Right ventricle myocardium superior (tissue), 1 donor: Measurements from ENCODE around the gene PTOV1. TPM values are rescaled to one million over a fixed set of nuclear protein-coding genes. Genes with fewer than 3 reads are reported as not detected.

Source experiments
- ATAC-seq: fragments of 200-7000 bp; cut with Tn5 transposase; one replicate; pipeline ENCODE4 v1.9.1; 2020; ENCODE audit warnings: mild to moderate bottlenecking; ENCODE audit not compliant: poor library complexity
- DNase-seq: peaks from one replicate; pipeline ENCODE4 v3.0.0-alpha.2; 2020
- intact Hi-C: fragments of 100-400 bp; cut with DNase I; formaldehyde crosslinking; loops from one replicate; pipeline ENCODE4 v1.11.2; 2022
- total RNA-seq: library from RNA; stranded (reverse); fragmentation: NEBNext Ultra II Directional; extraction: Animal tissue kit (Norgen Biotek cat#: 25700); gene quantifications from one replicate; pipeline ENCODE4 v1.2.1, GENCODE V29; 2021
- donor health status: DM: no; HTN: yes; CAD: no; lungs with severe emphysema.

The PTOV1 gene
- total RNA-seq, 1 donor from 2014 or later = 120 TPM

GRCh38 chr19:49863254-49863934 lies 12.4 kb downstream of the PTOV1 start:
- no peak for DNase-seq
- intact Hi-C loops = loop anchor here (10.0 kb wide), 1 partner anchor 189 kb away; the partner anchor contains the start of gene PRMT1
- ATAC-seq = no peak

- intact Hi-C loops = loop anchor here (10.0 kb wide), 1 partner anchor 189 kb away; the partner anchor contains the start of gene PRMT1
- no peak for DNase-seq
- no peak for ATAC-seq
Observed at GRCh38 chr19:49863935-49864320, 13.0 kb downstream of the PTOV1 start.

- no peak for ATAC-seq
- intact Hi-C loops = loop anchor here (10.0 kb wide), 1 partner anchor 190 kb away; the partner anchor contains the start of gene PRMT1
- DNase-seq = no peak
Observed at GRCh38 chr19:49864890-49865289, 13.9 kb downstream of the PTOV1 start.

- intact Hi-C loops = loop anchor here (10.0 kb wide), 1 partner anchor 192 kb away; the partner anchor contains the start of gene PRMT1
- ATAC-seq = peak; percentile 72
- peak; percentile 94 for DNase-seq
Observed at GRCh38 chr19:49866933-49867782, 16.2 kb downstream of the PTOV1 start, which contains the start of gene PNKP. Gene PNKP, minus strand, starts transcription at chr19:49867576. Its CDS starts 372 bp downstream, at chr19:49867204.

GRCh38 chr19:49869009-49869483 lies 18.1 kb downstream of the PTOV1 start:
- no peak for DNase-seq
- peak; percentile 15 for ATAC-seq
- intact Hi-C loops = loop anchor here (10.0 kb wide), 1 partner anchor 194 kb away; the partner anchor contains the start of gene PRMT1

DNA sequence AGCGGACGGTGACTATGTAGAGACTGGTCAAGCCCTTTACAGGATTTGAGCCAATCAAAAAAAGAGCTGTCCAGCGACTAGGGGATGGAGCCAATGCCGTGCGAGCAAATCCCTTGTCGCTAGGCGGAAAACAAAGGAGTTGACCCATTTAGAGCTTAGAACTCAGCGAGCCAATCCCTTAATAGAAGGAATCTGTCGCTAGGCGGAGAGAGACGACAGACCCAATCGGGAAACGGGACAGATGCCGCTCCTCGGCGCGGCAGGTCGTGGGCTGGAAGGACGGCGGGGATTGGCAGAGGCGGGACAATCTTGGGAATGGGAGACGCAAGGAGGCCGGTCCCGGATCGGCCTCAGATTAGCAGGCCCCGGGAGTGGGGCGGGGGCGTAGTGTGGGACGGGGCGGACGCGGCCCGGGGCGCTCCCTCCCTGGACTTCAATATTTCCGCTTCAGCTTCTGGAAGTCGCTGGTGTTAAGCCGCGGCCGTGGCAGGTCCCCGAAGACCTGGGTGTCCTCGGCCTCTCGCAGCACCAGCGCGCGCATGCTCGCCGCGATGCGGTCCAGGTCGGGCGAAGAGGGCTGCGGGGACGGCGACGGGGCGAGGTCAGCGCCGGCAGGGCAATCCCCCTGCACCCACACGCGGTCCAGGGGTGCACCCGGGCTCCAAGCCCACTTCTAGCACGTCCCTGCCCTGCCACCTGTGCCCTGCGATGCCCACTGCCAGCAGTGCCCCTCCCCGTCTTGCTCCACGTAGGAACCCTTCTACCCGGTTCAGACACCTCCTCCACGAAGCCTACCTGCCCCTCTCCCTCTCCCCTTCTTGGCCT lies 18.7 kb downstream of the PTOV1 start:
- peak; percentile 77 for ATAC-seq
- intact Hi-C loops = loop anchor here (10.0 kb wide), 1 partner anchor 195 kb away; the partner anchor contains the start of gene PRMT1
- peak; percentile 97 for DNase-seq

- ATAC-seq (no peak), DNase-seq (peak; percentile 52)
- intact Hi-C loops = no loop called here
Observed at GRCh38 chr19:49870309-49870901, 19.4 kb downstream of the PTOV1 start.

DNA sequence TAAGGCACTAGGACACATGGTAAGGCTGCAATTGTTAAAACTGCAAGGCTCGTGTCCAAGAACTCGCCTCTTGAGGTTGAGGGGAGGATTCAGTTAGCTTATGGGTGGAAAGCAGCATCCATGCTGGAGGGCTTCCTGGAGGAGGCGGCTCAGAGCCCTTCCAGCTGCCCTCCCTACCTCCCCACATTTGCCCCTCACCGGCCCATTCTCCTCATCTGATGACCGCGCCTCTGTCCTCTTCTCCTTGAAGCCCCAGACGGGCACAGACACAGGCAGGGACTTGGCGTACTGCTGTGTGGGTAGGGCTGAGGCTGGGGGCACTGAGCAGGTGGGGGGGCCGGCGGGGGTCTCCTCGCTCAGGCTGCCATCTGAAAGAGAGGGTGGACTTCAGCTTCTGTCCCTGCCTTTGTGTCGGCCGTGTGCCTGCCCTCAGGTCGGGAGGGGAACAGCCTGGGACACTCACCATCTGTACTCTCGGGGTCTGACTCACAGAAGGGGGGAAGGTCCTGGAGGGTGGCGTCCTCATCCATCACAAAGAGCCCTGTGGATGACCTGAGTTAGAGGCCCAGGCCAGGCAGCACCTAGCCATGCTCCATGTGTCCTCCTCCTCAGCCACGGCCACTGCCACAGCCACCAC lies 20.5 kb downstream of the PTOV1 start:
- no peak for DNase-seq
- intact Hi-C loops = no loop called here
- no peak for ATAC-seq

DNA sequence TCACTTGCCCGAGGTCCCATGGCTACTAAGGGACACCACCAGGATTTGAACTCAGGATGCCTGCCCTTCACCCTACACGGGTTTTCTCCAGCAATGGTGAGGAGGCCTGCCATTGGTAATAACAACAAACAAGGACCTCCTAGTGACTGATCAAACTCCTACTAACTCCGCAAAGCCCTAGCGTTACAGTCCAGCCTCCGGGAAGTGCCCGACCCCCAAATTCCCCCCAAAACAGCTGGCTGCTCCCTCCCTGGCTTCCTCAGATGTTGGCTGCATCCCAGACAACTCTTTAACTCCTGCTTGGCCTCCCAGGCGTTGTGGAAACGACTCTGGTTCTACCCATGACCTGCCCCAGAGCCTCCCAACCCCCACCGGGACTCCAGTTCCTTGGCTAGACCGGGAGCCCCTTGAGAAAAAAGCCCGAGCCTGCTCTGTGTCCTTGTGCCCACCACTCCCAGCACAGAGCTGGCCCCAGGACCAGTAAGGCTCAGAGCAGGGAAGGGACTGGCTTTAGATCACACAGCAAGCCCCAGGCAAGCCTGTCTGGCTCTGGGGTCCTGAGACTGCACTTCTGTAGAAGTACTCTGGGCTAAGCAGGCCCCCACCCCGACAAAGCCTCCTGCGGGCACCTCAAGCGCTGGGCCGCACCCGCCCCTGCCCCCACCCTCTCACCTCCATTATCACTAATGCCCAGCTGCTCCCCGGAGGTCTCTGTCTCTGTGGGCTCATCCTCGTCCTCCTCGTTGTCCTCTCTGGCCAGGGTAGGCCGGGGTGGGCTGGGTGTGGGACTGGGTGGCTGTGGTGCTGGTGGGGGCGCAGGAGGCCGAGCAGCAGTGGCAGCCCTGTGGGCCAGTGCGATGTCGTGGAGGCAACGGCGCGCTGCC lies 21.5 kb downstream of the PTOV1 start:
- intact Hi-C loops = no loop called here
- DNase-seq = peak; percentile 40
- ATAC-seq = no peak

DNA sequence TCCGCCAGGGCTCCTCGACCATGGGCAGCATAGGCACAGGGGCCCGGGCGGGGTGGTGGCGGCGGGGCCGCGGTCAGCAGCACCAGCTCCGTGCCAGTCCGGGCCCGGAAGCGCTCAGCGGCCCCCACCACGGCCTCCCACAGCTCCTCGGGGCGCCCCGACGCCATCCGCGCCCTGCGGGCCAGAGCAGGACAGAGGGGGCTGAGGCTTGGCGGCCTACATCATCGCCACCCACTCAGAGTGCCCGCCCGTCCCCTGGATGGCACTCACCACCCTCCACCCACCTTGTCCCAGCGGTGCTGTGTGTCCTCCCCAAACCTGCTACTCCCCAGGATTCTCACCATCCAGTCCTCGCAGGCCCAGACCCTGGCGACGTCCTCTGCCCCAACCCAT lies 22.2 kb downstream of the PTOV1 start:
- intact Hi-C loops = no loop called here
- no peak for ATAC-seq
- DNase-seq = no peak

DNA sequence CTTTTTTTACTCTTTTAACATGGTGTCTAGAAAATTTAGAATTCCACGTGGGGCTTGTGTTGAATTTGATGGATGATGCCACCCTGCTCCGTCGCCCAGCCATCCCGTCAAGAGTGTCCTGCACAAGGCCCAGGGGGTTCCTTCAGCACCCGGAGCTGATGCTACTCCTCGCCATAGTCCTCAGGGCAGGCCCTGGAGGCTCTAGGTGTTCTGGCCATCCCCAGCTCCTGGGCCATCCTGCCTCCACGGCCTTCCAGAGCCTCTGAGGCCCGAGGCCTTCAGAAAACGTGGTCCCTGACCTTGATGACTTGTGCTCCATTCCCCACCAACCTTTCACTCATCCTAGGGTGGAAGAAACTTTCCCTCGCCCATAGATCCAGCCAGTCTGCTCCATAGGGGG lies 22.9 kb downstream of the PTOV1 start:
- DNase-seq = peak; percentile 39
- intact Hi-C loops = no loop called here
- ATAC-seq = no peak

DNA sequence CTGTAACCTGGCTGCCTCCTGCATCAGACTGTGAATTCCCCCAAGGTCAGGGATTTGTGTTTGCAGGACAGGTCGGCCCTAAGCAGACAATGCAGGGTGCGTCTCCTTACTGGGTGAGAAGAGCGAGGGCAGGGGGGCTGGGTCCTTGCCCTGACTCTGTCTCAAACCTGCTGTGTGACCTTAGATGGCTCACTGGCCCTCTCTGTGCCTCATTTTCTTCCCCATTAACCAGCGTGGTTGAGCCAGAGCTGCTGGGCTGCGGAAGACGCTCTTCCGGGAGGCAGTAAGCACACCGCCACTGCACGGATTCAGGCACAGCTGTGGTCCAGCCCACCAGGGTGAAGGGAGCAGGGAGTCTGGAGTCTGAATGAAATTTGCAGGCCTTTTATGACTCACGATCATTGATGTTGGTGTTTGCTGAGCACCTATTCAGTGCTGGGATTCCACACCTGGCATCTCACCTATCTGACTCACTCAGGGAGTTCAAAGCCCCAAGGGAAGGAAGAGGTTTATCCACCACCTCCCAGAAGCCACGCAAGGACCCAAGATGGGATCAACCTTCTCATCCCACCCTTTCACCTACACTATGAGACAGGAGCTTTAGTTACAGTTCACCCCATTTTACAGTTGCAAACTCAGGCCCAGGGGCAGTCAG lies 23.7 kb downstream of the PTOV1 start:
- ATAC-seq (no peak), DNase-seq (peak; percentile 26)
- intact Hi-C loops = no loop called here

GRCh38 chr19:49875177-49875576 lies 24.2 kb downstream of the PTOV1 start:
- DNase-seq (peak; percentile 30), ATAC-seq (no peak)
- intact Hi-C loops = no loop called here

DNA sequence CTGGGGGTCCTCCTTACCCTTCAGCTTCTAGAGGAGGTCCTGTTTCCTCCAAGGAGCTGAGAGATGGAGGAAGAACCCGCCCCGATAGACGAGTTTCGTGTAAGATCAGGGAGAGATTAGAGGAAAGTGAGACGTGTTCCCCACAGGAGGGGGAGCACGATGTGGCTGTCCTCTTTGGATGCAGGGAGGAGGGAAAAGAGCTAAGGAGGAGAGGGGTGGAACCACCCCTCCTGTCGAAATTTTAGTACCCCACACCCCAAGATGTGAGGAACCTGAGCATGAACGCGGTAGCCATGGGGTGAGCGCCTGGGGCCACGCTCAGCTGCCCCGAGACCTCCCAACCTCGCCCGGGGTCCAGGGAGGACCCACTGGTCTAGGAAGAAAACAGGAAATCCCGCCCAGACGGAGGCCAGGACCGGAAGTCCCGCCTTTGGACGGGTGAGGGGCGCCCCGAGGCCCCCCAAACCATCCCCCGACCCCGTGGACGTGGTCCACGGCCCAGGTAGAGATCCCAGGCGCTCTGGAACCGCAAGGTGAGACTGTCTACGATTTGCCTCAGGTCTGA lies 25.0 kb downstream of the PTOV1 start:
- DNase-seq = peak; percentile 83
- intact Hi-C loops = no loop called here
- ATAC-seq = peak; percentile 21

DNA sequence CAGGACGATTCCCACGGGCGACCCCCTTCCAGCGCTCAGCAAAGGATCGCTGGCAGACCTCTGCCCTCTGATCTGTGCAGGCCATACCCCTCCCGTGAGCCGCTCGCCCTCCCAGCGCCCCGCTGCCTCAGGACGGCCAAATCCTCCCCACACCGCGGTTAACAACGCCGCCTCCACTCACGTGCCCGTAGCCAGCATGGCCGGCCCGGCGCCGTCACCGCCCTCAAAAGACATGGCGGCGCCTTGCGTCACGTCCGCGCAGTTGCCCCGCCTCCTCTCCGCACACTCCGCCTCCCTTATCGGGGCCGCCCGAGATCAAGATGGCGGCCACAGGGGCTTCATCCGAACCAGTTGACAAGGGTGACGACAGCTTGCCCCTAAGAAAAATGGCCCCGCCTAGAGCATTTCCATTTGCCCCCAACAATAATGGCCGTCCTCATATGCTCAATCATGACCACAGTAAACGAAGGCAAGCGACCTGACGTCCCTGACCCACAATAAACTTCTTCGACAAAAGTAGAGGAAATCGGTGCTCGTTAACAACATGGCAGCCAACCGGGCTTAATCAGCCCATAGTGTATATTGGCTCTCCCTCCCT lies 25.6 kb downstream of the PTOV1 start:
- intact Hi-C loops = no loop called here

More for the DNA sequence above, 25.6 kb downstream of the PTOV1 start:
- ATAC-seq (peak; percentile 81), DNase-seq (peak; percentile 99)
